ENCODE data around the gene EP400.

Gene EP400

DNA sequence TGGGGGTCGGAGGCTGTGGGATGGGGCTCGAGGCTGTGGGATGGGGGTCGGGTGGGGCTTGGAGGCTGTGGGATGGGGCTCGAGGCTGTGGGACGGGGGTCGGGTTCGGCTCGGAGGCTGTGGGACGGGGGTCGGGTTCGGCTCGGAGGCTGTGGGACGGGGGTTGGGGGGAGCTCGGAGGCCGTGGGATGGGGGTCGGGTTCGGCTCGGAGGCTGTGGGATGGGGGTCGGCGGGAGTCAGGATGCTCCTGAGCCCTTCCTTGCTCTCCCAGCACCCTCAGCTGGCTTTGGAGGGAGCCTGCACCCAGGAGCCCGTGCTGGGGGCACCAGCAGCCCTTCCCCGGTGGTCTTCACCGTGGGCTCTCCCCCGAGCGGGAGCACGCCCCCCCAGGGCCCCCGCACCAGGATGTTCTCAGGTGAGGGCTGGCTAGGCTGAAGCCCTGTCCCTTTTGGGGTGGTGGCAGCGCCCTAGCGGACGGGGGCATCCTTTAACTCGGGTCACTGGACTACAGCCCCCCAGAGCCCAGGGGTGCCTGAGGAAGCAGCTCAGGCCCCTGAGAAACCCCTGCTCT is 32.5 kb upstream of the EP400 start (continued):
- TF ChIP-seq ZNF645 (tag by site-specific recombination; IDR thresholded peaks at IDR 0.05) (no peak), ZNF24 (tag by site-specific recombination; IDR thresholded peaks at IDR 0.05) (no peak), ZNF747 (tag by site-specific recombination; IDR thresholded peaks at IDR 0.05) (no peak), ZNF175 (tag by site-specific recombination; IDR thresholded peaks at IDR 0.05) (no peak), ELK4 (IDR thresholded peaks at IDR 0.05; ENCODE audit: borderline replicate concordance, low read depth, low read length) (no peak), PATZ1 (tag by site-specific recombination; IDR thresholded peaks at IDR 0.05) (no peak), BCL11A (tag by site-specific recombination; IDR thresholded peaks at IDR 0.05; ENCODE audit: low read depth) (no peak), ZNF335 (tag by site-specific recombination; conservative IDR thresholded peaks at IDR 0.05) (no peak)
- TF ChIP-seq, protein P1, sequence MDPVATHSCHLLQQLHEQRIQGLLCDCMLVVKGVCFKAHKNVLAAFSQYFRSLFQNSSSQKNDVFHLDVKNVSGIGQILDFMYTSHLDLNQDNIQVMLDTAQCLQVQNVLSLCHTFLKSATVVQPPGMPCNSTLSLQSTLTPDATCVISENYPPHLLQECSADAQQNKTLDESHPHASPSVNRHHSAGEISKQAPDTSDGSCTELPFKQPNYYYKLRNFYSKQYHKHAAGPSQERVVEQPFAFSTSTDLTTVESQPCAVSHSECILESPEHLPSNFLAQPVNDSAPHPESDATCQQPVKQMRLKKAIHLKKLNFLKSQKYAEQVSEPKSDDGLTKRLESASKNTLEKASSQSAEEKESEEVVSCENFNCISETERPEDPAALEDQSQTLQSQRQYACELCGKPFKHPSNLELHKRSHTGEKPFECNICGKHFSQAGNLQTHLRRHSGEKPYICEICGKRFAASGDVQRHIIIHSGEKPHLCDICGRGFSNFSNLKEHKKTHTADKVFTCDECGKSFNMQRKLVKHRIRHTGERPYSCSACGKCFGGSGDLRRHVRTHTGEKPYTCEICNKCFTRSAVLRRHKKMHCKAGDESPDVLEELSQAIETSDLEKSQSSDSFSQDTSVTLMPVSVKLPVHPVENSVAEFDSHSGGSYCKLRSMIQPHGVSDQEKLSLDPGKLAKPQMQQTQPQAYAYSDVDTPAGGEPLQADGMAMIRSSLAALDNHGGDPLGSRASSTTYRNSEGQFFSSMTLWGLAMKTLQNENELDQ (tag by site-specific recombination; IDR thresholded peaks at IDR 0.05; ENCODE audit: low read depth) = no peak
- TF ChIP-seq, protein P2, sequence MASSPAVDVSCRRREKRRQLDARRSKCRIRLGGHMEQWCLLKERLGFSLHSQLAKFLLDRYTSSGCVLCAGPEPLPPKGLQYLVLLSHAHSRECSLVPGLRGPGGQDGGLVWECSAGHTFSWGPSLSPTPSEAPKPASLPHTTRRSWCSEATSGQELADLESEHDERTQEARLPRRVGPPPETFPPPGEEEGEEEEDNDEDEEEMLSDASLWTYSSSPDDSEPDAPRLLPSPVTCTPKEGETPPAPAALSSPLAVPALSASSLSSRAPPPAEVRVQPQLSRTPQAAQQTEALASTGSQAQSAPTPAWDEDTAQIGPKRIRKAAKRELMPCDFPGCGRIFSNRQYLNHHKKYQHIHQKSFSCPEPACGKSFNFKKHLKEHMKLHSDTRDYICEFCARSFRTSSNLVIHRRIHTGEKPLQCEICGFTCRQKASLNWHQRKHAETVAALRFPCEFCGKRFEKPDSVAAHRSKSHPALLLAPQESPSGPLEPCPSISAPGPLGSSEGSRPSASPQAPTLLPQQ (tag by site-specific recombination; IDR thresholded peaks at IDR 0.05) = no peak

DNA sequence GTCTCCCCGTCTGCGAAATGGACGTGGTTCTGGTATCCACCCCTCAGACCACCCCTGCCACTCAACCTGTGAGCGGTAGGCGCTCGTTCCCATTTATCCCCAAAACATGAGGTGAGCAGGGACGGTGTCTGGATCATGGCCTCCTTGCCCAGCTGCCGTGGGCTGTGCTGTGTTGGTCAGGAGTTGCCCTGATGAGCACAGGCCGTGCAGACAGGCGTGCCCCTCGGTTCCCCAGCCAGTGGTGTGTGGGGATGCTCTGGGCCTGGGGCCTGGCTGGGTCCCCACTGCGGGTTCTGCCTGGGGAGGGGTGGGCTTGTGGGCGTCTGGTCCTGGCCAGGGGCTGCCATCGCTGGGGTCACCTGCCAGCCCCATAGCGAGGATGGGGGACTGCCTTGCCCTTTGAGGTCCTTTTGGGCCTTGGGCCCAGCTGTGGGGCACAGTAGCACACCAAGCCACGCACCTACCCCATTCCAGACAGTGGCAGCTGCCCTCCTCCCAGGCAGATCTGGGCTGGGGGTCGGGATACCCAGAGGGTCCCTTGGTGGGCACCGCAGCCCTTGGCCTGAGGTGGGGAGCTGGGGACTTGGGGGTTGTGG is 31.9 kb upstream of the EP400 start:
- Histone ChIP-seq H3K4me3 (ENCODE audit: low read depth, low read length) (no peak overlapping the region), H3K4me1 (ENCODE audit: control insufficient read depth, insufficient read depth, low read length) (no peaks in the 10 kb centered on the region), H3K36me3 (ENCODE audit: control insufficient read depth in 2 of 2, insufficient read depth in 1 of 2, low read length in 2 of 2) (peaks cover 0 to 86% of the 10 kb centered on the region in 2 experiments; a peak in 2 of 3 replicates), H3K27ac (ENCODE audit: extremely low read depth, low read depth, low read length) (no peak overlapping the region), H3K9me3 (ENCODE audit: control insufficient read depth, insufficient read depth, low read depth, low read length) (no peaks in the 10 kb centered on the region)
- POLR2A ChIA-PET = no interaction called here
- CTCF ChIA-PET = interaction anchor here (0.9 kb wide), 1 partner anchor 57 kb away, joined by 3 read pairs; no protein-coding TSS in a partner anchor
- TF ChIP-seq, protein P3, sequence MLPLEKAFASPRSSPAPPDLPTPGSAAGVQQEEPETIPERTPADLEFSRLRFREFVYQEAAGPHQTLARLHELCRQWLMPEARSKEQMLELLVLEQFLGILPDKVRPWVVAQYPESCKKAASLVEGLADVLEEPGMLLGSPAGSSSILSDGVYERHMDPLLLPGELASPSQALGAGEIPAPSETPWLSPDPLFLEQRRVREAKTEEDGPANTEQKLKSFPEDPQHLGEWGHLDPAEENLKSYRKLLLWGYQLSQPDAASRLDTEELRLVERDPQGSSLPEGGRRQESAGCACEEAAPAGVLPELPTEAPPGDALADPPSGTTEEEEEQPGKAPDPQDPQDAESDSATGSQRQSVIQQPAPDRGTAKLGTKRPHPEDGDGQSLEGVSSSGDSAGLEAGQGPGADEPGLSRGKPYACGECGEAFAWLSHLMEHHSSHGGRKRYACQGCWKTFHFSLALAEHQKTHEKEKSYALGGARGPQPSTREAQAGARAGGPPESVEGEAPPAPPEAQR (tag by site-specific recombination; IDR thresholded peaks at IDR 0.05) = no peak
- no peak for TF ChIP-seq ZNF521 (tag by site-specific recombination; IDR thresholded peaks at IDR 0.05)
- no peak for TF ChIP-seq ZNF223 (tag by site-specific recombination; IDR thresholded peaks at IDR 0.05)
- no peak for TF ChIP-seq ZNF155 (tag by site-specific recombination; IDR thresholded peaks at IDR 0.05)
